ENCODE data around the gene HARBI1. TPM values are rescaled to one million over a fixed set of nuclear protein-coding genes. Genes with fewer than 3 reads are reported as not detected.

Gene HARBI1
- total and polyA plus RNA-seq, 2 donors, result 2.0 to 3.3 TPM

GRCh38 chr11:46565232-46565840 lies 51.7 kb downstream of the HARBI1 start:
- Histone ChIP-seq H3K27ac (ENCODE audit: low read depth) (no peak overlapping the region), H3K4me1 (ENCODE audit: insufficient read depth) (no peaks in the 10 kb centered on the region), H3K4me3 (ENCODE audit: low read depth, low read length) (no peak overlapping the region), H3K36me3 (ENCODE audit: insufficient read depth) (no peaks in the 10 kb centered on the region)
- 69% methylated on average over 7 of the region's 7 CpGs for WGBS
- DNase-seq (ENCODE audit: extremely low spot score), result no peak

GRCh38 chr11:46564459-46564858 lies 52.6 kb downstream of the HARBI1 start:
- 90% methylated on average over 1 of the region's 1 CpG for WGBS

GRCh38 chr11:46562527-46562926 lies 54.5 kb downstream of the HARBI1 start:
- WGBS, result 97% methylated on average over 5 of the region's 5 CpGs
- Histone ChIP-seq H3K27ac (ENCODE audit: low read depth) (no peak overlapping the region), H3K36me3 (ENCODE audit: insufficient read depth) (no peaks in the 10 kb centered on the region), H3K4me3 (ENCODE audit: low read depth, low read length) (no peak overlapping the region), H3K4me1 (ENCODE audit: insufficient read depth) (no peaks in the 10 kb centered on the region)
- DNase-seq (ENCODE audit: extremely low spot score), result no peak

More at GRCh38 chr11:46564459-46564858, 52.6 kb downstream of the HARBI1 start:
- Histone ChIP-seq H3K4me1 (ENCODE audit: insufficient read depth) (no peaks in the 10 kb centered on the region), H3K36me3 (ENCODE audit: insufficient read depth) (no peaks in the 10 kb centered on the region), H3K27ac (ENCODE audit: low read depth) (no peak overlapping the region), H3K4me3 (ENCODE audit: low read depth, low read length) (no peak overlapping the region)
- DNase-seq (ENCODE audit: extremely low spot score), result no peak

- no peaks in the 10 kb centered on the region for H3K36me3 ChIP-seq (ENCODE audit: insufficient read depth)
- H3K4me3 ChIP-seq (ENCODE audit: low read depth, low read length), result peak overlapping the region; percentile 43
- WGBS, result 26% methylated on average over 6 of the region's 6 CpGs
- DNase-seq (ENCODE audit: extremely low spot score), result no peak
- H3K4me1 ChIP-seq (ENCODE audit: insufficient read depth), result no peaks in the 10 kb centered on the region
- H3K27ac ChIP-seq (ENCODE audit: low read depth), result peak overlapping the region; percentile 59
These were observed 56.6 kb downstream of the HARBI1 start for GRCh38 chr11:46560300-46560991.

GRCh38 chr11:46559815-46560214 lies 57.2 kb downstream of the HARBI1 start:
- no peak for DNase-seq (ENCODE audit: extremely low spot score)
- Histone ChIP-seq H3K4me1 (ENCODE audit: insufficient read depth) (no peaks in the 10 kb centered on the region), H3K27ac (ENCODE audit: low read depth) (no peak overlapping the region), H3K36me3 (ENCODE audit: insufficient read depth) (no peaks in the 10 kb centered on the region), H3K4me3 (ENCODE audit: low read depth, low read length) (no peak overlapping the region)
- 63% methylated on average over 1 of the region's 1 CpG for WGBS

GRCh38 chr11:46557684-46558151 lies 59.3 kb downstream of the HARBI1 start:
- DNase-seq (ENCODE audit: extremely low spot score), result no peak
- H3K4me3 ChIP-seq (ENCODE audit: low read depth, low read length), result no peak overlapping the region
- 77% methylated on average over 7 of the region's 7 CpGs for WGBS
- no peaks in the 10 kb centered on the region for H3K36me3 ChIP-seq (ENCODE audit: insufficient read depth)
- H3K4me1 ChIP-seq (ENCODE audit: insufficient read depth), result no peaks in the 10 kb centered on the region
- H3K27ac ChIP-seq (ENCODE audit: low read depth), result no peak overlapping the region

- no peaks in the 10 kb centered on the region for H3K36me3 ChIP-seq (ENCODE audit: insufficient read depth)
- peak overlapping the region; percentile 10 for H3K27ac ChIP-seq (ENCODE audit: low read depth)
- H3K4me1 ChIP-seq (ENCODE audit: insufficient read depth), result no peaks in the 10 kb centered on the region
- no peak overlapping the region for H3K4me3 ChIP-seq (ENCODE audit: low read depth, low read length)
- DNase-seq (ENCODE audit: extremely low spot score), result no peak
- WGBS, result 46% methylated on average over 2 of the region's 2 CpGs
These were observed 61.6 kb downstream of the HARBI1 start for GRCh38 chr11:46555267-46556054.

- H3K27ac ChIP-seq (ENCODE audit: low read depth), result peak overlapping the region; percentile 82
- H3K4me3 ChIP-seq (ENCODE audit: low read depth, low read length), result no peak overlapping the region
- H3K36me3 ChIP-seq (ENCODE audit: insufficient read depth), result no peaks in the 10 kb centered on the region
- no peak for DNase-seq (ENCODE audit: extremely low spot score)
- 66% methylated on average over 5 of the region's 5 CpGs for WGBS
- H3K4me1 ChIP-seq (ENCODE audit: insufficient read depth), result no peaks in the 10 kb centered on the region
These were observed 62.5 kb downstream of the HARBI1 start for GRCh38 chr11:46554213-46555147.

- no peaks in the 10 kb centered on the region for H3K4me1 ChIP-seq (ENCODE audit: insufficient read depth)
- no peaks in the 10 kb centered on the region for H3K36me3 ChIP-seq (ENCODE audit: insufficient read depth)
- DNase-seq (ENCODE audit: extremely low spot score), result no peak
- WGBS, result 22% methylated on average over 1 of the region's 1 CpG
- peak overlapping the region; percentile 70 for H3K27ac ChIP-seq (ENCODE audit: low read depth)
- H3K4me3 ChIP-seq (ENCODE audit: low read depth, low read length), result no peak overlapping the region
These were observed 63.2 kb downstream of the HARBI1 start for GRCh38 chr11:46553814-46554212.

Other genes with a start within 250 kb of the HARBI1 start
- 68.8 TPM for gene MDK, start 235.6 kb downstream of the HARBI1 start, total RNA-seq
- 58.3 TPM for gene MDK, start 235.6 kb downstream of the HARBI1 start, polyA plus RNA-seq
- 0.21 TPM for gene CHRM4, start 225.5 kb downstream of the HARBI1 start, total RNA-seq
- 0.56 TPM for gene CHRM4, start 225.5 kb downstream of the HARBI1 start, polyA plus RNA-seq
- 22.9 TPM for gene AMBRA1, start 23.2 kb downstream of the HARBI1 start, total RNA-seq
- gene AMBRA1, start 23.2 kb downstream of the HARBI1 start, polyA plus RNA-seq, result 21.9 TPM
- gene ATG13, start 326 bp upstream of the HARBI1 start, total RNA-seq, result 46.5 TPM
- gene ATG13, start 326 bp upstream of the HARBI1 start, polyA plus RNA-seq, result 48.0 TPM
- gene ARHGAP1, start 83.4 kb upstream of the HARBI1 start, total RNA-seq, result 41.8 TPM
- 128 TPM for gene ARHGAP1, start 83.4 kb upstream of the HARBI1 start, polyA plus RNA-seq
- 3.1 TPM for gene ZNF408, start 83.8 kb upstream of the HARBI1 start, total RNA-seq
- gene ZNF408, start 83.8 kb upstream of the HARBI1 start, polyA plus RNA-seq, result 10.3 TPM
- not detected for gene F2, start 102.0 kb upstream of the HARBI1 start, total RNA-seq
- 0.84 TPM for gene F2, start 102.0 kb upstream of the HARBI1 start, polyA plus RNA-seq
- gene CKAP5, start 229.1 kb upstream of the HARBI1 start, total RNA-seq, result 80.5 TPM
- 26.8 TPM for gene CKAP5, start 229.1 kb upstream of the HARBI1 start, polyA plus RNA-seq